K562 (cell line): ENCODE measurements around the gene ERP27.

Source experiments
- ATF7 ChIP-seq: fragments of 450-650 bp; IDR thresholded peaks from 2 replicates; pipeline ENCODE4 v1.7.1; 2014; ENCODE audit warnings: mild to moderate bottlenecking, moderate library complexity
- ZNF668 ChIP-seq: fragments of 250-450 bp; sonication (Bioruptor Pico); IDR thresholded peaks from 2 replicates; pipeline ENCODE4 v1.8.0; 2022; ENCODE audit warnings: mild to moderate bottlenecking, inconsistent platforms
- ZNF780A ChIP-seq: fragments of 250-450 bp; sonication (Bioruptor Pico); IDR thresholded peaks from 2 replicates; pipeline ENCODE4 v1.5.0; 2021; ENCODE audit warnings: mild to moderate bottlenecking

DNA sequence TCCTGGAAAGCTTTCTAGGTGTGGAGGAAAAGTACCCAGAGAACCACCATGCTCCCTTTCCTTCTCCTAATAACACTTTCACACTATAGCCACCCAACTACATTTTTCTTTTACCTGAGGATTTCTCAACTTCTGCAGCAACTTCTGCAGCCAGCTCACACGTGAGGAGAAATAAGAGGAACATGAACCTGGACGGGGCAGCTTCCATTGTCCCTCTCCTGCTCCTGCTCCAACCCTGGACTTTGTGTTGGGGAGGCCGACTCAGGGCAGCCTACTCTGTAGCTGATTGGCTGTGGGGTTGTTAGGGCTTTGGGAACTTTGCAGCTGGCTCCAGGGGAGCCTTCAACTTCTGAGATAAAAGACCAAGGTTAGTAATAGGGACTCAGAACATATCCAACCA lies at the start of gene ERP27:
- TF ChIP-seq ATF7: no peak
- no peak for TF ChIP-seq ZNF668 (CRISPR knock-in tag)
- TF ChIP-seq ZNF780A (CRISPR knock-in tag): no peak
